Endothelial cell of umbilical vein (primary cell): Measurements from ENCODE around the gene PRKCQ.

Experiments
- EZH2 ChIP-seq: IDR thresholded peaks from 2 replicates; pipeline ENCODE4 v1.6.1; 2012; ENCODE audit warnings: borderline replicate concordance, low read depth, mild to moderate bottlenecking, moderate library complexity, low read length, inconsistent platforms; ENCODE audit not compliant: severe bottlenecking
- FOS ChIP-seq: IDR thresholded peaks from 2 replicates; pipeline ENCODE4 v1.6.1; 2011; ENCODE audit warnings: mild to moderate bottlenecking, low read length, moderate library complexity, borderline replicate concordance; ENCODE audit not compliant: insufficient read depth
- MYC ChIP-seq: IDR thresholded peaks from one replicate; pipeline ENCODE4 v1.6.1; 2011; ENCODE audit warnings: mild to moderate bottlenecking, low read depth, low read length
- POLR2A ChIP-seq: IDR thresholded peaks from 2 replicates; pipeline ENCODE4 v1.6.1; 2012; ENCODE audit warnings: low read depth, mild to moderate bottlenecking, control low read depth, low read length
- POLR2AphosphoS5 ChIP-seq: IDR thresholded peaks from 2 replicates; pipeline ENCODE4 v1.6.1; 2012; ENCODE audit warnings: low read depth, mild to moderate bottlenecking, control low read depth, low read length, moderate library complexity; ENCODE audit not compliant: insufficient read depth
- TF ChIP-seq, protein P1 (sequence below), 2 donors: IDR thresholded peaks; 1 replicate in 1 of 2; 2 replicates in 1 of 2; pipeline ENCODE4 v1.5.1; 2011; ENCODE audit warnings: low read length in 2 of 2, mild to moderate bottlenecking in 2 of 2, moderate library complexity in 2 of 2, control low read depth in 1 of 2, inconsistent platforms in 1 of 2, low read depth in 1 of 2; ENCODE audit not compliant: insufficient read depth in 1 of 2; ENCODE audit errors: extremely low read depth in 1 of 2
- TF ChIP-seq, protein P2 (sequence below): IDR thresholded peaks from 2 replicates; pipeline ENCODE4 v1.6.1; 2011; ENCODE audit not compliant: insufficient read depth, insufficient read length

- TF ChIP-seq POLR2A (no peak), POLR2AphosphoS5 (no peak), EZH2 (no peak), MYC (no peak), FOS (no peak)
- TF ChIP-seq, protein P1, sequence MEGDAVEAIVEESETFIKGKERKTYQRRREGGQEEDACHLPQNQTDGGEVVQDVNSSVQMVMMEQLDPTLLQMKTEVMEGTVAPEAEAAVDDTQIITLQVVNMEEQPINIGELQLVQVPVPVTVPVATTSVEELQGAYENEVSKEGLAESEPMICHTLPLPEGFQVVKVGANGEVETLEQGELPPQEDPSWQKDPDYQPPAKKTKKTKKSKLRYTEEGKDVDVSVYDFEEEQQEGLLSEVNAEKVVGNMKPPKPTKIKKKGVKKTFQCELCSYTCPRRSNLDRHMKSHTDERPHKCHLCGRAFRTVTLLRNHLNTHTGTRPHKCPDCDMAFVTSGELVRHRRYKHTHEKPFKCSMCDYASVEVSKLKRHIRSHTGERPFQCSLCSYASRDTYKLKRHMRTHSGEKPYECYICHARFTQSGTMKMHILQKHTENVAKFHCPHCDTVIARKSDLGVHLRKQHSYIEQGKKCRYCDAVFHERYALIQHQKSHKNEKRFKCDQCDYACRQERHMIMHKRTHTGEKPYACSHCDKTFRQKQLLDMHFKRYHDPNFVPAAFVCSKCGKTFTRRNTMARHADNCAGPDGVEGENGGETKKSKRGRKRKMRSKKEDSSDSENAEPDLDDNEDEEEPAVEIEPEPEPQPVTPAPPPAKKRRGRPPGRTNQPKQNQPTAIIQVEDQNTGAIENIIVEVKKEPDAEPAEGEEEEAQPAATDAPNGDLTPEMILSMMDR (IDR thresholded peaks at IDR 0.05; ENCODE audit: extremely low read depth in 1 of 2, insufficient read depth in 1 of 2, low read depth in 1 of 2, low read length in 2 of 2), result no peak
- TF ChIP-seq, protein P2, sequence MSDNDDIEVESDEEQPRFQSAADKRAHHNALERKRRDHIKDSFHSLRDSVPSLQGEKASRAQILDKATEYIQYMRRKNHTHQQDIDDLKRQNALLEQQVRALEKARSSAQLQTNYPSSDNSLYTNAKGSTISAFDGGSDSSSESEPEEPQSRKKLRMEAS, result no peak
These were observed 115.1 kb downstream of the PRKCQ start for GRCh38 chr10:6464862-6465430.
